Right lobe of liver (tissue), 4 donors: ENCODE results near the gene LCP1.

ENCODE experiments used
- POLR2A ChIP-seq: fragments of 450-650 bp; IDR thresholded peaks from one replicate; pipeline ENCODE4 v1.6.1; 2017; ENCODE audit warnings: antibody characterized with exemption, mild to moderate bottlenecking
- TF ChIP-seq, protein P1 (sequence below), 4 donors: fragments of 200-600 bp in 3 of 4; fragments of 450-650 bp in 1 of 4; IDR thresholded peaks; one replicate each; pipeline versions ENCODE4 v1.5.1 to v1.8.0; 2016 to 2022; ENCODE audit warnings: antibody characterized with exemption in 4 of 4, mild to moderate bottlenecking in 2 of 4
- donor health status: DM: no; HTN: no; CAD: no.
- donor health status: DM: no; HTN: no; CAD: no.
- donor health status: DM: no; HTN: yes; CAD: no.

DNA sequence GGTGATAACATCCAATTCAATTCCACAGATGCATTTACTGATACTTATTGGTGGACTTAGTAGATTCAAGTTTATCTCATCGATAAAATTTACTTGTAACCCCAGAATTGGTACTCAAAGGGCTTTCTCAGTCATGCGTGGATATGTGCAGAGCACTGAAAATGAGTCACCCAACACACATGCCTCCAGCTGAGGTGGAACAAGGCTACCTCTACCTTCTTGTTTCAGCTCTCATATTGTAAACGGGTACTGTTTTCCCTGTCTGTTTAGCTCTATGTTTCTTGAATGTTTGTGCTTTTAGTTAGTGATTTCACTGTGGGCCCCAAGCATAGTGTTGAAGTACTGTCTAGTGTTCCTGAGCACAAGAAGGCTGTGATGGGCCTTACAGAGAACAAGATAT is 31.3 kb upstream of the LCP1 start:
- TF ChIP-seq, protein P1, sequence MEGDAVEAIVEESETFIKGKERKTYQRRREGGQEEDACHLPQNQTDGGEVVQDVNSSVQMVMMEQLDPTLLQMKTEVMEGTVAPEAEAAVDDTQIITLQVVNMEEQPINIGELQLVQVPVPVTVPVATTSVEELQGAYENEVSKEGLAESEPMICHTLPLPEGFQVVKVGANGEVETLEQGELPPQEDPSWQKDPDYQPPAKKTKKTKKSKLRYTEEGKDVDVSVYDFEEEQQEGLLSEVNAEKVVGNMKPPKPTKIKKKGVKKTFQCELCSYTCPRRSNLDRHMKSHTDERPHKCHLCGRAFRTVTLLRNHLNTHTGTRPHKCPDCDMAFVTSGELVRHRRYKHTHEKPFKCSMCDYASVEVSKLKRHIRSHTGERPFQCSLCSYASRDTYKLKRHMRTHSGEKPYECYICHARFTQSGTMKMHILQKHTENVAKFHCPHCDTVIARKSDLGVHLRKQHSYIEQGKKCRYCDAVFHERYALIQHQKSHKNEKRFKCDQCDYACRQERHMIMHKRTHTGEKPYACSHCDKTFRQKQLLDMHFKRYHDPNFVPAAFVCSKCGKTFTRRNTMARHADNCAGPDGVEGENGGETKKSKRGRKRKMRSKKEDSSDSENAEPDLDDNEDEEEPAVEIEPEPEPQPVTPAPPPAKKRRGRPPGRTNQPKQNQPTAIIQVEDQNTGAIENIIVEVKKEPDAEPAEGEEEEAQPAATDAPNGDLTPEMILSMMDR (IDR thresholded peaks at IDR 0.05): no peak
- TF ChIP-seq POLR2A: no peak
